ENCODE measurements around the gene CNPY1.

Gene CNPY1

GRCh38 chr7:155457544-155458110, 88.7 kb downstream of the CNPY1 start:
- no peak for DNase-seq (ENCODE audit: insufficient read length, low spot score)
- FAIRE-seq = no peak

GRCh38 chr7:155456738-155457543, 89.4 kb downstream of the CNPY1 start:
- FAIRE-seq (no peak), DNase-seq (ENCODE audit: insufficient read length, low spot score) (peak; percentile 78)

- FAIRE-seq (no peak), DNase-seq (ENCODE audit: insufficient read length, low spot score) (no peak)
Measured at GRCh38 chr7:155455776-155456737, 90.3 kb downstream of the CNPY1 start.

GRCh38 chr7:155455132-155455693, 91.1 kb downstream of the CNPY1 start:
- DNase-seq (ENCODE audit: insufficient read length, low spot score) (no peak), FAIRE-seq (no peak)

- DNase-seq (ENCODE audit: insufficient read length, low spot score) = no peak
- no peak for FAIRE-seq
Measured at GRCh38 chr7:155454183-155455112, 91.9 kb downstream of the CNPY1 start.

- DNase-seq (ENCODE audit: insufficient read length, low spot score) (no peak), FAIRE-seq (no peak)
Measured at GRCh38 chr7:155453296-155454182, 92.8 kb downstream of the CNPY1 start.

GRCh38 chr7:155452505-155453295, 93.7 kb downstream of the CNPY1 start:
- FAIRE-seq = no peak
- DNase-seq (ENCODE audit: insufficient read length, low spot score) = no peak

GRCh38 chr7:155451840-155452239, 94.5 kb downstream of the CNPY1 start:
- FAIRE-seq (no peak), DNase-seq (ENCODE audit: insufficient read length, low spot score) (no peak)

Measured in GM19239 (cell line).